A549 (cell line): ENCODE data around the gene ADD1. TPM values are rescaled to one million over a fixed set of nuclear protein-coding genes. Genes with fewer than 3 reads are reported as not detected.

Experiments
- ATAC-seq, 2 experiments: fragments of 200-7000 bp in 1 of 2; fragments of >200 bp in 1 of 2; cut with Nextera tagmentation in 1 of 2; cut with Tn5 transposase in 1 of 2; 3 replicates each; pipeline versions ENCODE4 v1.8.0 to v1.9.1; 2018 to 2020; ENCODE audit warnings: mild to moderate bottlenecking in 1 of 2, moderate library complexity in 1 of 2
- CTCF ChIA-PET: fragments of 300-600 bp; sonication (Branson Sonifier 250); formaldehyde crosslinking; extraction: SDS; loops from one replicate; lab custom pipeline; 2021; ENCODE audit warnings: antibody characterized with exemption, inconsistent platforms; lab: Yijun Ruan, JAX
- POLR2A ChIA-PET: fragments of 350-600 bp; formaldehyde crosslinking; extraction: SDS; loops from one replicate; lab custom pipeline; 2021; ENCODE audit warnings: antibody characterized with exemption, inconsistent platforms; lab: Yijun Ruan, JAX
- DNase-seq, 2 experiments: peaks; one replicate each; pipeline versions ENCODE4 v3.0.0 to v3.0.0-alpha.2; 2011 to 2016; ENCODE audit warnings: low read depth in 1 of 2, low spot score in 1 of 2
- FAIRE-seq: peaks from 2 replicates; lab custom pipeline; 2011; peaks lifted over from hg19 to GRCh38; lab: Jason Lieb, UNC
- H3K27ac ChIP-seq, 2 experiments: fragments of >200 bp; sonication (Bioruptor Twin); formaldehyde crosslinking; 3 replicates each; pipeline ENCODE4 v1.5.1; 2016 to 2017
- H3K4me1 ChIP-seq: fragments of >200 bp; sonication (Bioruptor Twin); formaldehyde crosslinking; 3 replicates; pipeline ENCODE4 v1.6.1; 2016
- H3K4me2 ChIP-seq: fragments of >200 bp; sonication (Bioruptor Twin); formaldehyde crosslinking; 3 replicates; pipeline ENCODE4 v1.6.1; 2016
- H3K4me3 ChIP-seq: fragments of >200 bp; sonication (Bioruptor Twin); formaldehyde crosslinking; 3 replicates; pipeline ENCODE4 v1.5.1; 2016
- H3K9me3 ChIP-seq: fragments of >200 bp; sonication (Bioruptor Twin); formaldehyde crosslinking; 3 replicates; pipeline ENCODE4 v1.6.1; 2016
- BCL3 ChIP-seq: fragments of >200 bp; sonication (Bioruptor Twin); formaldehyde crosslinking; IDR thresholded peaks from 3 replicates; pipeline ENCODE4 v1.6.1; 2016
- BHLHE40 ChIP-seq: IDR thresholded peaks from 2 replicates; pipeline ENCODE4 v1.6.1; 2012; ENCODE audit warnings: low read depth, low read length, inconsistent platforms
- CBX8 ChIP-seq: fragments of 200-600 bp; sonication (generic); IDR thresholded peaks from 2 replicates; pipeline ENCODE4 v1.6.1; 2016
- CEBPB ChIP-seq, 2 experiments: fragments of >200 bp in 1 of 2; sonication (Bioruptor Twin) in 1 of 2; formaldehyde crosslinking in 1 of 2; IDR thresholded peaks; 2 replicates each; pipeline ENCODE4 v1.6.1; 2012 to 2016
- EHF ChIP-seq: fragments of 250-450 bp; sonication (Bioruptor Pico); IDR thresholded peaks from 2 replicates; pipeline ENCODE4 v1.5.0; 2020; ENCODE audit warnings: mild to moderate bottlenecking
- EHMT2 ChIP-seq: fragments of 200-600 bp; sonication (generic); IDR thresholded peaks from 2 replicates; pipeline ENCODE4 v1.6.1; 2016; ENCODE audit warnings: antibody characterized with exemption, low read depth, mild to moderate bottlenecking, moderate library complexity
- ELK1 ChIP-seq: fragments of 150-350 bp; IDR thresholded peaks from 2 replicates; pipeline ENCODE4 v1.6.1; 2014; ENCODE audit warnings: low read depth, mild to moderate bottlenecking, low read length
- EP300 ChIP-seq, 2 experiments: fragments of >200 bp; sonication (Bioruptor Twin); formaldehyde crosslinking; IDR thresholded peaks; 2 replicates in 1 of 2; 3 replicates in 1 of 2; pipeline ENCODE4 v1.6.1; 2016 to 2017
- ESRRA ChIP-seq: fragments of 150-350 bp; IDR thresholded peaks from 2 replicates; pipeline ENCODE4 v1.6.1; 2014; ENCODE audit warnings: mild to moderate bottlenecking, low read length, borderline replicate concordance
- FOSB ChIP-seq: fragments of 250-450 bp; sonication (Bioruptor Pico); IDR thresholded peaks from 2 replicates; pipeline ENCODE4 v1.5.0; 2020; ENCODE audit warnings: mild to moderate bottlenecking, moderate library complexity
- HEYL ChIP-seq: fragments of 250-450 bp; sonication (Bioruptor Pico); IDR thresholded peaks from 2 replicates; pipeline ENCODE4 v1.8.0; 2021; ENCODE audit warnings: mild to moderate bottlenecking, moderate library complexity
- HOXB13 ChIP-seq: fragments of 250-450 bp; sonication (Bioruptor Pico); IDR thresholded peaks from 2 replicates; pipeline ENCODE4 v1.5.0; 2020; ENCODE audit warnings: low read depth, mild to moderate bottlenecking, moderate library complexity
- HOXB5 ChIP-seq: fragments of 250-450 bp; sonication (Bioruptor Pico); IDR thresholded peaks from 2 replicates; pipeline ENCODE4 v1.5.0; 2020; ENCODE audit warnings: mild to moderate bottlenecking, moderate library complexity
- JUN ChIP-seq, 2 experiments: fragments of >200 bp; sonication (Bioruptor Twin); formaldehyde crosslinking; IDR thresholded peaks; 2 replicates in 1 of 2; 3 replicates in 1 of 2; pipeline ENCODE4 v1.6.1; 2016 to 2017
- KDM1A ChIP-seq: fragments of 200-600 bp; sonication (generic); IDR thresholded peaks from 2 replicates; pipeline ENCODE4 v1.6.1; 2016; ENCODE audit warnings: low read depth, mild to moderate bottlenecking
- KDM5A ChIP-seq: fragments of 200-600 bp; sonication (generic); IDR thresholded peaks from 2 replicates; pipeline ENCODE4 v1.6.1; 2016; ENCODE audit warnings: antibody characterized with exemption, mild to moderate bottlenecking
- MAX ChIP-seq: IDR thresholded peaks from 2 replicates; pipeline ENCODE4 v1.6.1; 2012
- MAZ ChIP-seq: fragments of 150-350 bp; IDR thresholded peaks from 2 replicates; pipeline ENCODE4 v1.6.1; 2014; ENCODE audit warnings: antibody characterized with exemption, low read depth, low read length, borderline replicate concordance
- MYC ChIP-seq: IDR thresholded peaks from 2 replicates; pipeline ENCODE4 v1.6.1; 2012; ENCODE audit warnings: mild to moderate bottlenecking, inconsistent platforms, low read length, improper control_type of control experiment, borderline replicate concordance
- NR3C1 ChIP-seq: fragments of >200 bp; sonication (Bioruptor Twin); formaldehyde crosslinking; IDR thresholded peaks from 3 replicates; pipeline ENCODE4 v1.6.1; 2017
- PHF8 ChIP-seq: fragments of 200-600 bp; sonication (generic); IDR thresholded peaks from 2 replicates; pipeline ENCODE4 v1.6.1; 2016; ENCODE audit warnings: low read depth, mild to moderate bottlenecking, antibody characterized with exemption, moderate library complexity, borderline replicate concordance
- POLR2A ChIP-seq: IDR thresholded peaks from 2 replicates; pipeline ENCODE4 v1.6.1; 2012; ENCODE audit warnings: mild to moderate bottlenecking, low read length
- RARB ChIP-seq: fragments of 250-450 bp; sonication (Bioruptor Pico); IDR thresholded peaks from 2 replicates; pipeline ENCODE4 v1.8.0; 2021; ENCODE audit warnings: mild to moderate bottlenecking, moderate library complexity
- REST ChIP-seq: fragments of 200-600 bp; sonication (generic); IDR thresholded peaks from 2 replicates; pipeline ENCODE4 v1.6.1; 2016; ENCODE audit warnings: antibody characterized with exemption, mild to moderate bottlenecking, moderate library complexity
- SMC3 ChIP-seq: fragments of >200 bp; sonication (Bioruptor Twin); formaldehyde crosslinking; IDR thresholded peaks from 3 replicates; pipeline ENCODE4 v1.6.1; 2018; ENCODE audit warnings: inconsistent platforms
- TFCP2L1 ChIP-seq: fragments of 250-450 bp; sonication (Bioruptor Pico); IDR thresholded peaks from 2 replicates; pipeline ENCODE4 v1.5.0; 2021; ENCODE audit warnings: mild to moderate bottlenecking
- USF2 ChIP-seq: fragments of 450-650 bp; IDR thresholded peaks from 2 replicates; pipeline ENCODE4 v1.6.1; 2014; ENCODE audit warnings: antibody characterized with exemption
- ZFP36 ChIP-seq: fragments of 450-650 bp; IDR thresholded peaks from 2 replicates; pipeline ENCODE4 v1.6.1; 2014; ENCODE audit warnings: borderline replicate concordance; ENCODE audit not compliant: partially characterized antibody
- WGBS: methylation state at CpG from one replicate; pipeline ENCODE4 v1.1.6; 2017; ENCODE audit errors: missing lambda C conversion rate; 5-methylcytosine and 5-hydroxymethylcytosine counted together
- polyA plus RNA-seq, 4 experiments: library from polyadenylated mRNA; depleted of rRNA in 3 of 4; stranded (reverse); fragments of >200 nt; fragmentation: RNase III in 1 of 4; extraction: RNeasy Plus Mini Kit Qiagen cat#74134 plus additional on column Dnase treatment in 1 of 4; gene quantifications; 2 replicates in 3 of 4; 3 replicates in 1 of 4; pipeline ENCODE4 v1.2.3, GENCODE V29; 2011 to 2017

Gene ADD1
- polyA plus RNA-seq, 2 of the 4 experiments (the other 2 are of a cell fraction) = 59.7 to 60.3 TPM

- H3K4me2 ChIP-seq = no peak overlapping the region
- ChIA-PET POLR2A (no interaction called here), CTCF (no interaction called here)
- TF ChIP-seq KDM1A (no peak), MYC (no peak), HOXB13 (CRISPR knock-in tag) (no peak), EP300 (IDR thresholded peaks at IDR 0.05) (no peak), MAZ (no peak), NR3C1 (no peak), CBX8 (no peak), PHF8 (no peak), CEBPB (IDR thresholded peaks at IDR 0.05) (no peak), SMC3 (no peak), FOSB (CRISPR knock-in tag) (no peak), ELK1 (no peak), HEYL (CRISPR knock-in tag) (no peak), ZFP36 (no peak), POLR2A (no peak), BCL3 (no peak), BHLHE40 (no peak), EHMT2 (no peak)
- no peak overlapping the region for H3K4me3 ChIP-seq
- FAIRE-seq (no peak), ATAC-seq (no peak), DNase-seq (no peak)
- H3K9me3 ChIP-seq = no peaks in the 10 kb centered on the region
- WGBS = 92% methylated on average over 10 of the region's 10 CpGs
- peaks cover 29% of the 10 kb centered on the region; the same call in 2 of the 3 replicates for H3K4me1 ChIP-seq
- no peak overlapping the region for H3K27ac ChIP-seq
Measured at GRCh38 chr4:2867758-2868491, 24.3 kb downstream of the ADD1 start.

GRCh38 chr4:2868877-2869487 is 25.3 kb downstream of the ADD1 start:
- ChIA-PET POLR2A (no interaction called here), CTCF (interaction anchor here (0.6 kb wide), 1 partner anchor 110 kb away, joined by 4 read pairs; no protein-coding TSS in a partner anchor)
- Histone ChIP-seq H3K4me1 (peaks cover 28% of the 10 kb centered on the region; the same call in 2 of the 3 replicates), H3K9me3 (no peaks in the 10 kb centered on the region), H3K4me3 (no peak overlapping the region), H3K4me2 (no peak overlapping the region), H3K27ac (no peak overlapping the region)
- DNase-seq (no peak), ATAC-seq (no peak), FAIRE-seq (no peak)
- WGBS = 90% methylated on average over 12 of the region's 12 CpGs
- TF ChIP-seq ESRRA (no peak), JUN (IDR thresholded peaks at IDR 0.05) (no peak), HEYL (CRISPR knock-in tag) (no peak), ZFP36 (no peak), POLR2A (no peak), RARB (CRISPR knock-in tag) (no peak), MAX (no peak), REST (no peak), EHF (CRISPR knock-in tag) (no peak), KDM5A (no peak), BHLHE40 (no peak), SMC3 (no peak), USF2 (no peak), BCL3 (no peak), TFCP2L1 (no peak), HOXB5 (CRISPR knock-in tag) (no peak)
